Left ventricle myocardium superior (tissue), 1 donor: ENCODE data around the gene ABCB8. TPM values are rescaled to one million over a fixed set of nuclear protein-coding genes. Genes with fewer than 3 reads are reported as not detected.
"Not testable (repeated sequence)": the region's sequence is repeated elsewhere in the genome, so short reads cannot be mapped to it uniquely, and the experiment has no call there.

Experiments used
- ATAC-seq: fragments of 200-7000 bp; cut with Tn5 transposase; one replicate; pipeline ENCODE4 v1.9.1; 2020; ENCODE audit warnings: mild to moderate bottlenecking, moderate library complexity
- DNase-seq: peaks from one replicate; pipeline ENCODE4 v3.0.0-alpha.2; 2020
- intact Hi-C: fragments of 100-400 bp; cut with micrococcal nuclease; formaldehyde crosslinking; loops from one replicate; pipeline ENCODE4 v1.11.0; 2022
- total RNA-seq: library from RNA; stranded (reverse); fragmentation: NEBNext Ultra II Directional; extraction: Animal tissue kit (Norgen Biotek cat#: 25700); gene quantifications from one replicate; pipeline ENCODE4 v1.2.1, GENCODE V29; 2021
- donor health status: DM: no; HTN: yes; CAD: no; lungs with severe emphysema.

Gene ABCB8
- total RNA-seq, 1 donor from 2014 or later: 29.7 TPM

DNA sequence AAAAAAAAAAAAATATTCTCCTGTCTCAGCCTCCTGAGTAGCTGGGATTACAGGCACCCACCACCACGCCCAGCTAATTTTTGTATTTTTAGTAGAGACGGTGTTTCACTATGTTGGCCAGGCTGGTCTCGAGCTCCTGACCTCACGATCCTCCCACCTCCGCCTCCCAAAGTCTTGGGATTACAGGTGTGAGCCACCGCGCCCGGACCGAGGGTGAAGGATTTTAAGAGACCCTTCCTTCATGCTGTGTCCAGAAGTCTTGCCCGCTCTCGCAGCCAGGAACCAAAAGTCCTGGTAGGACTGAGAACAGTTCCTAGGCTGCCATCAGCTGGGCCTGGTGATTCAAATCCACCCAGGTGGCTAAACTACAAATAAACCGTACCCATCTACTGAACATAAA, 16.6 kb upstream of the ABCB8 start:
- DNase-seq, ATAC-seq, intact Hi-C loops: not testable (repeated sequence)

DNA sequence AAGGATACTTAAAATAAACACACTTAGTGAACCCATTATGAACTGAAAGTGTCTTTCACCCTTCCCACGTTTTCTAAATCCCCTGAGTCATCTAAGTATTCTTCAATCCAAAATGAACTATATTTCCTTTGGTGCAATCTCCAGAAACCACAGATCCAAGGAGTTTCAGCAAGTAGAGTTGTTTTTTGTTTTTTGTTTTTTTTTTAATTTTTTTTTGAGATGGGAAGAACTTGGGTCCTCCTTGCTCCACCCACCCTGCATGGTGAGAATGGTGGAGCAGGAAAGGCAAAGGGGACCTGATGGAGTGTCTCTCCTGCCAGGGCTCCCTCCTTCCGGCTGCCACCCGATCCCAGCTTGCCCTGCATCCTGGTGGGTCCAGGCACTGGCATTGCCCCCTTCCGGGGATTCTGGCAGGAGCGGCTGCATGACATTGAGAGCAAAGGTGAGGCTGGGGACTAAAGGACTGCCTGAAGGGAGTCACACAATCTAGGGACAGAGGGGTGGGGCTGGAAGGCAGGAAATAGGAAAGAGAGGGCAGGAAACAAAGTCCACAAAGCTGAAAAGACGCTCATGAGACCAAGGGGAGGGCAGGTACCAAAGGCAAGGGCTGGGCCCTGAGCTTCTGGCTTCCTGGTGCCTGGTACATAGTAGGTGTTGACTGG, 16.1 kb upstream of the ABCB8 start:
- ATAC-seq (no peak), DNase-seq (no peak)
- intact Hi-C loops: no loop called here

DNA sequence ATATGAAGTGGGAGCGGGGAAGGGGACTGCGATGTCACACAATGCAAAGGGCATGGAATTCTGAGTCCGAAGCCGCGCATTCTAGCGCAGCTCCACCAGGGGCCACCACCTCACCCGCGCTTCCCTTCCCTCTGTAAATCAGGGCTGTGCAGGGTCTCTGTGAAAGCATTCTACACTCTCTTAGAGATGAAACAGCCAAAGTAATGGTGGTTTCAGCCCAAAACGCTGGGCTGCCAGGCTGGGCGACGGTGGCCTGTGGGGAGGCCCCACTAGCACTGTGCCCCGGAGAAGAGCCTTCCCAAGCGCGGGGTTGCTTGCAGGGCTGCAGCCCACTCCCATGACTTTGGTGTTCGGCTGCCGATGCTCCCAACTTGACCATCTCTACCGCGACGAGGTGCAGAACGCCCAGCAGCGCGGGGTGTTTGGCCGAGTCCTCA, 15.3 kb upstream of the ABCB8 start:
- DNase-seq (no peak), ATAC-seq (peak; percentile 31)
- intact Hi-C loops: no loop called here

DNA sequence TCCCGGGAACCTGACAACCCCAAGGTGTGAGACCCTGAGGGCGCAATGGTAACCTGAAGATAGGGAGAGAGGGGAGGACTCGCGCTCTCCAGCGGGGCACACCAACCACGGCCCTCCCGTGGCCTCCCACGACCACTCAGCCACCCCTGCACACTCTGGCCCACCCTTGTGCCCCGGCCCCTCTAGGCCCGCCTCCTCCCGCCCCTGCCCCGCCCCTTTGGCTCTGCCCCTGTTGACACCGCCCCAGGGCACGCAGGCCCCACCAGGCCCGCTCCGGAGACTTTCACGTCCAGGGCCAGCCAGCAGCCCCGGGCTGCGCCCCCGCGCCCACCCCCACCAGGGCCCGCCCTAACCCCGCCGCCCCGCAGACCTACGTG, 14.9 kb upstream of the ABCB8 start:
- intact Hi-C loops: no loop called here
- DNase-seq: no peak
- ATAC-seq: peak; percentile 20

DNA sequence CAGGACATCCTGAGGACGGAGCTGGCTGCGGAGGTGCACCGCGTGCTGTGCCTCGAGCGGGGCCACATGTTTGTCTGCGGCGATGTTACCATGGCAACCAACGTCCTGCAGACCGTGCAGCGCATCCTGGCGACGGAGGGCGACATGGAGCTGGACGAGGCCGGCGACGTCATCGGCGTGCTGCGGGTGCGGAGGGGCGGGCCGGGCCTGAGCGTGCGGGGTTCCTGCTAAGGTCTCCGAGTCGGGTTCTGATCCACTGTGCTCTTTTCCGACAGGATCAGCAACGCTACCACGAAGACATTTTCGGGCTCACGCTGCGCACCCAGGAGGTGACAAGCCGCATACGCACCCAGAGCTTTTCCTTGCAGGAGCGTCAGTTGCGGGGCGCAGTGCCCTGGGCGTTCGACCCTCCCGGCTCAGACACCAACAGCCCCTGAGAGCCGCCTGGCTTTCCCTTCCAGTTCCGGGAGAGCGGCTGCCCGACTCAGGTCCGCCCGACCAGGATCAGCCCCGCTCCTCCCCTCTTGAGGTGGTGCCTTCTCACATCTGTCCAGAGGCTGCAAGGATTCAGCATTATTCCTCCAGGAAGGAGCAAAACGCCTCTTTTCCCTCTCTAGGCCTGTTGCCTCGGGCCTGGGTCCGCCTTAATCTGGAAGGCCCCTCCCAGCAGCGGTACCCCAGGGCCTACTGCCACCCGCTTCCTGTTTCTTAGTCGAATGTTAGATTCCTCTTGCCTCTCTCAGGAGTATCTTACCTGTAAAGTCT, 14.3 kb upstream of the ABCB8 start:
- intact Hi-C loops: no loop called here
- ATAC-seq: peak; percentile 33
- DNase-seq: peak; percentile 81

DNA sequence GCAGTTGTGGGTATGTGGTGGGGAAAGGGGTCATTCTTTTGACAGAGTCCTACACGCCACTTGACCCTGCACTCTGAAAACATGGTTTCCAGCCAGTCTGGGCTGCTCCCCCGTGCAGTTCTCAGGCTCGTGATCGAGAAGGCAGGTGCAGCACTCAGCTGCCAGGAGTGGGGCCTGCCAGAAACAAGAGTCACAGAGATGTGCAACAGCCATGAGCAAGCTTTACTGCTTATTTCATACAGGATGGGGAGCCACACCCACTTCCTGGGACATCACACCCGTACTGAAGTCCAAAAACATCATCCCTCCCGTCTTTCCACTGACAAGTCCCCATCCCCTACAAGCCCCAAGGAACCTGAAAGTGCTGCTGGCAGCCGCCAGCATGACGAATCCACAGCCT, 13.3 kb upstream of the ABCB8 start:
- no peak for DNase-seq
- no peak for ATAC-seq
- intact Hi-C loops: no loop called here

DNA sequence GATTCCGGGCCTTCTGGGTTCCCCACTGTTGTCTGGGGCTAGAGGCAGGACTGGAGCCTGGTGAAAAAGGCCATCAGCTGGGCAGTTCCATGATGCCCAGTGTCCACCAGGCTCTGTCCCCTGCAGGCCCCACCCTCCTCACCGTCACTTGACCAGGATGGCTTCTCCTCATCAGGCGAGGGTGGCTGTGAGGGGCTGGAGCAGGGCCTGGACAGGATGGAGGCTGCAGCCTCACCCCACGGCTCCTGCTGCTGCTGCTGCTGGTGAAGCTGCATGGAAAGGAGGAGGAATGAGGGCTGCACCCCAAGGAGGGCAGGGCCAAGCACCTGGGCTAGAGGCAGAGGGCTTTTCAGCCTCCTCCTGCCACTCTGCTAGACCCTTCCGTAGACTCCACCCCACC, 12.3 kb upstream of the ABCB8 start:
- DNase-seq (no peak), ATAC-seq (no peak)
- intact Hi-C loops: no loop called here

DNA sequence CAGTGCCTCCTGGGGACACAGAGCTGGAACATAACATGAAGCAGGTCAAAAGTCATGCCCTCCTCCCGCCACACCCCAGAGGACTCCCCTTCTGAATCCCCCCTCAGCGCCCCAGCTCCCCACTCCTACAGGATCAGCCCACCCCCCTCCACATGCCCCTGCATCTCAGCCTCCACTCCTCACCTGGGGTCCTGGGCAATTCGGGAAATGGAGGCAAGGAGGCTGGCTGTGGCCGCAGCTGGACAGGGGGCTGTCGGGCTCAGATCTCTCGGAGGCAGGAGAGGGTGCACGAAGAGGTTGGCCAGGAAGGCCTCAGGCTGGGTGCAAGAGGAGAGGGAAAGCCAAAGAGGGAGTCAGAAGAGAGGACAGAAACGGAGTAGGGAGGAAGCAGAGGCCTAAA, 11.7 kb upstream of the ABCB8 start:
- ATAC-seq: no peak
- no peak for DNase-seq
- intact Hi-C loops: no loop called here

DNA sequence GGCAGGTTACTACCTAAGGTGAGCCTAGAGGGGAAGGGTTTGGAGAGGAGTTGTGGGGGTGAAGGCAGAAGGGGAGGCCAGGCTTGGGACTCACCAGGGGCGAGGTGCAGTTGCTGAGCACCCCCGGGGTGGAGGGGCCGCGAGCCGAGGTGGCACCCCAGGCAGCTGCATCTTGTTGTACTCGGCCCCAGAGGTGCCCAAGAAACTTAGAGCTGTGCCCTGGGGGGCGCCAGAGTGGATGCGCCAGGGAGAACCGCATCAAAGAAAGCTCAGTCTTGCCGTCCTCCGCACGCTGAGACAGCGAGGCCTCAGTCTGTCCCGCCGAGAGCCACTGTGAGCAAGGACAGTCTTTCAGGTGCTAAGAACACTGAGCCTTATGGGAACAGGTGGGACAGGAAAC, 11.3 kb upstream of the ABCB8 start:
- ATAC-seq (no peak), DNase-seq (no peak)
- intact Hi-C loops: no loop called here

DNA sequence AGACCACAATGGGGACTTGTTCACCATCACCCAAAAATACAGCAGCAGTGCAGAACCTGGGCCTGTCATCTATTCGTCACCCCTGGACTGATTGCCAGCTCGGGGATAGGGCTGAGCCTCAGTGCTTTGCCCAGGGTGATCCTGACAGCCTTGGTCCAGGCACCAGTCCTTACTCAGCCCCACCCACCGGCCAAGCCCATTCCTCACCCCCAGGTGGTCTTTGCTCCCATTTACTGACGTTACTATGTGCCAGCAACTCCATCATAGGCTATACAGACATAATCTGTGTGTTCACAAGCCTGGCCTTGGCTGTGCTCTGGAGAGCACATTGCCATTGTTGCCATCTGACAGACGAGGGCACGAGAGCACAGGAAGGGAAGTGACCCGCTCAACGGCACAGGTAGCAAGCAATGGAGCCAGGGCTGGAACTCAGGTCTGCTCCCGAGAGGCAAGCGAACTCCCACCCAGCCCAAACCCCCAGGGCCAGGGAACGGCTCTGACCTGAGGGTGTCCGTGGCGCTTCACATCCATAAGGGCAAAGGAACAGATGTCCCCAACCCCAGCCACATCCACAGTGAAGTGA, 10.8 kb upstream of the ABCB8 start:
- ATAC-seq: no peak
- intact Hi-C loops: no loop called here
- DNase-seq: no peak

DNA sequence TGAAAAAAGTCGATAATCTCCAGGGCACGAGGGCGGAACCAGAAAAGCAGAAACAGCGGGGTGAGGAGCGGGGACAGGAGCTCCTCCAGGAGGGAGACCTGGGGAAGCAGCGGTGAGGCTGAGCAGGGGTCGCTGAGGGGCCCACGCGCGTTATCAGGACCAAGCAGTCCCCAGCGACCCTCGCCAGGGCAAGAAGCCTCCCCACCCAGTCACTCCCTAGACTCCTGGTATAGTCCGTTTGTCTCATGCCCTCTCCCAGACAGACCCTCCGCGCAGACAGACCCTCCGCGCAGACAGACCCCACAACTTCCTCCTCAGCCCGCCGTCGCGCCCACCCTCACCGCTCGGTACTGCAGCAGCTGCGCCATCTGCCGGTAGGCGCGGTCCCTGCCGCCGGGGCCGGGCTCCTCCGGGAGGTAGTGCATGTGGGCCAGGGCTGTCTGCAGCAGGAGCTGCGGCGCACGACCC, 10.3 kb upstream of the ABCB8 start:
- DNase-seq (peak; percentile 83), ATAC-seq (peak; percentile 75)
- intact Hi-C loops: no loop called here

DNA sequence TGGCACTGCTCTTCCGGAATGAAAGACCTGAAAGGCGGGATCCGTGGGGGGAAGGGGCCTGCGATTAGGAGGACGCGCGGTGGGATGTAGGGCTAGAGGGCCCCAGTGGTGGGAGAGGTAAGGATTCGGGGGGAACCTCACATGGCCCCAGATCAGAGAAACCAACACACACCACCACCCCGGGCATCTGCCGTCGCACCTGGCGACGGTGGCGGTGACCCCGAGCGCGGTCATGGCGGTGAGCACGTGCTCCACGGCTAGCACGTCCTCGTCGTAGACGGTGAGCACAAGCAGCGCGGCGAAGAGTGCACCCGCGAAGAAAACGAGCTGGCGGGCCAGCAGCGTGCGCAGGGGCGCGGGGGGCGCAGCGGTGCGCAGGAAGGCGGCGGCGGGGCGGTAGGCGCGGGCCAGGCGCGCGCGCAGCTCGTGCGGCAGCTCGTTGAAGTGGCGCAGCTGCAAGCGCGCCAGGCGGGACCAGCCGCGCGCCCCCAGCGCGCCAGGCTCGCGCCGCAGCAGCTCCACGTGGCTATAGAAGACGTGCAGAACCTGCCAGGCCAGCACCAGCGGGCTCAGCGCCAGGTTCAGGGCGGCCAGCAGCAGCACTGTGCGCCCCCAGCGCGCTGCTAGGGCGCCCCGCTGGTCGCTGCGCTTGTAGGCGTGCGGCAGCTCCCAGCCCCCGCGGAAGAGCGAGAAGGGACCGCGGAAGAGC, 9.7 kb upstream of the ABCB8 start:
- peak; percentile 30 for ATAC-seq
- intact Hi-C loops: no loop called here
- peak; percentile 57 for DNase-seq

DNA sequence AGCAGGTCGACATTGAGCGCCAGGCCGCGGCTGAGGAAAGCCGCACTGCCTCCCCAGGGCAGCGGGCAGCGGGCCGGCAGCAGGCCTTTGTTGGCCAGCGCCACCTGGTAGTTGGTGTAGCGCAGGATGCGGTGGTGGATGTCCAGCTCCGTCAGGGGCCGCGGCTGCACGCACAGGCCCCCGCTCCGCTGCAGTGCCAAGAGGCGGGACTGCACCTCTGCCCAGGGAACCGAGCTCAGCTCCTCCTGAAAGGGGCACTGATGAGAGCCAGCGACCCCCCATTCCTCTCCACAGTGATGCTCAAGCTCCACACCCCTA, 9.2 kb upstream of the ABCB8 start:
- intact Hi-C loops: no loop called here
- ATAC-seq: no peak
- DNase-seq: no peak

DNA sequence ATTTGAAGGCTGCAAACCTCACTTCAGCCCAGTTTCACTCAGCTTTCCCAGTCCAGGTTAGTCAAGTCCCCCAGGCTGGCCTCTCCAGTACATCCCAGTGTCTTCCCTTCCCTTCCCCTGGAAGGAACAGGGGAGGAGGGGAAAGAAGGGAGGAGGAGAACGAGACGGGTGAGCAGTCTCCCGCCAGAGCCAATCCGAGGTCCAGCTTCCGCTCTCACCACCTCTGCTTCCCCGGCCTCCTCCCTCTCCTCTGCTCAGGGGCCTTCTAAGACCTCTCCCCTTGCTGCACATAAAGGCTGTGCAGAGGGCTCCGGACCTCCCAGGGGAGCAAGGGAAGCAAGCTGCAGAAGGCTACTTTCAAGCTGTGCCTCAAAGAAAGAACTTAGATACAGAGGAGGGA, 8.0 kb upstream of the ABCB8 start:
- no peak for ATAC-seq
- no peak for DNase-seq
- intact Hi-C loops: no loop called here

DNA sequence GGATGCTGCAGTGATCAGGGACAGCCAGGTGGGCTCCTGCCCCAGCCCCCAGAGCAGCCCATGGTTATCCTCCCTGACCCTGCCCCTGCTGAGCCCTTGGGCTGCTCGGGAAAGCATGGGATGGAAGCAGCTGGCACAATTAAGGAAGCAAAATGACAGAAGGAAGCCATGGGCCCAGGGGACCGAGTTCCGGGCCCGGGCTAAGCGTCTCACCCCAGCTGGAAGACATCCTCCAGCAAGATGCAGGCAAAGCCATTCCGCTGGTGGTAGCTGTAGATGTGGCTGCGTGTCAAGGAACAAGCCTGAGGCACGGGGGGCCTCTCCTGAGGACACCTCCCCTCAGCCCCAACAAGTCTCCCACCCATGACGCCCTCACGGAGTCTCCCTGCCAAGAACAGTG, 5.0 kb upstream of the ABCB8 start:
- intact Hi-C loops: no loop called here
- ATAC-seq (no peak), DNase-seq (no peak)

DNA sequence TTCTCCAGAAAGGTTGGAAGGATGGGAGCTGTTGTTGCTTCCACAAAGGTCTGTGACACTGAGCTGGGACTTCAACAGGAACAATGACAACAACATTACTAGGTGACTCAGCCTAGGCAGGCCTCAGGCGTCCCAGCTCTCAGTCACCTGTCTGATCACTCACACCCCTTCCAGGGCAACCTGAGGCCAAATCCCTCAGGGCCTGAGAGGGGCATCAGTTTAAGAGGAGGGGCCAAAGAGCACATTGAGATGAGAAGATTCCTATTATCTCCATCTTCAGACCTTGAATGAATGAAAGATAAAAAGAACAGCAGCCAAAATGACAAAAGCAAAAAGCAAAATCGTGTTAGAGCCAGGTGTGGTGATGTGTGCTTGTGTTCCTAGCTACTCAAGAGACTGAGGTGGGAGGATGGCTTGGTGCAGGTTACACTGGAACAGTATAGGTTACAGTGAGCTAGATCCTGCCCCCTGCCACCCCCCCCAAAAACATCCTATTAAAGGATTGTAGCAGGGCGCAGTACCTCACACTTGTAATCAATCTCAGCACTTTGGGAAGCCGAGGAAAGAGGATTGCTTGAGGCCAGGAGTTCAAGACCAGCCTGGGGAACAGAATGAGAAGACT, 3.7 kb upstream of the ABCB8 start, which contains the start of gene ATG9B:
Gene ATG9B (minus strand): TSS at position 60 of the 622 bp plus-strand sequence. CDS start 71 bp downstream, outside the sequence.
- no peak for ATAC-seq
- DNase-seq: no peak
- intact Hi-C loops: no loop called here

DNA sequence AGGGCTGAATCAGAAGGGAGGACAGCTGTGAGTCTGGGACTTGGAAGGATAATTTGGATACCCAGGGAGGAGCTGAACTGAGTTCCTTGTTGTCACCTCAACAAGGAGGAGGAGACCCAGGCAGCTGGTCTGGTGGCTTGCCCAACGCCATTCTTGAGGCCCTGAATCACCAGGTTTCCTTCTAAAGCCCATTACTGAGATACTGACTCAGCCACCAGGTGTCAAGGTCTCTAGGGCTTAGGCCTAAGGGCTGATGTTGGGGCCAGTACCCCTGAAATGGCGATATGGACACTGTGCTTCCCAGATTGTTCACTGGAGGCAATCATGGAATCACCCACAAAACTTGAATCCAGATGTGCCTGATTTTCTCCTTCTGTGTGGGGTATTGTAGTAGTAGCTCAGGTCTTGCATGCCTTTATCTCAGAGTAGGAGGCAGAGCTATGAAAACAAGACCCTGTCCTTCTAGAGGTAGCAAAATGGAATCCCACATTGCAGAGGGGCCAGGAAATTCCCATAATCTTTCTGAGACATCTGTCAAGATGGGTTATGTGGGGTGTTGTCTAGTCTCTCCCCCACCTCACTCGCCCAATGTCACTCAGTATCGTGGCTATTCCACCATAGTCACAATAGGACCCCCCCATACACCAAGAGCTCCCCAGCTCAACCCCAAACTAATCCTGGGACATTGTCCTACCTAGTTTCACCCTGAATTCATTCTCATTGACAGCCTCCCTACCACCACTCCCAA, 2.2 kb upstream of the ABCB8 start:
- no peak for ATAC-seq
- intact Hi-C loops: no loop called here
- DNase-seq: no peak

DNA sequence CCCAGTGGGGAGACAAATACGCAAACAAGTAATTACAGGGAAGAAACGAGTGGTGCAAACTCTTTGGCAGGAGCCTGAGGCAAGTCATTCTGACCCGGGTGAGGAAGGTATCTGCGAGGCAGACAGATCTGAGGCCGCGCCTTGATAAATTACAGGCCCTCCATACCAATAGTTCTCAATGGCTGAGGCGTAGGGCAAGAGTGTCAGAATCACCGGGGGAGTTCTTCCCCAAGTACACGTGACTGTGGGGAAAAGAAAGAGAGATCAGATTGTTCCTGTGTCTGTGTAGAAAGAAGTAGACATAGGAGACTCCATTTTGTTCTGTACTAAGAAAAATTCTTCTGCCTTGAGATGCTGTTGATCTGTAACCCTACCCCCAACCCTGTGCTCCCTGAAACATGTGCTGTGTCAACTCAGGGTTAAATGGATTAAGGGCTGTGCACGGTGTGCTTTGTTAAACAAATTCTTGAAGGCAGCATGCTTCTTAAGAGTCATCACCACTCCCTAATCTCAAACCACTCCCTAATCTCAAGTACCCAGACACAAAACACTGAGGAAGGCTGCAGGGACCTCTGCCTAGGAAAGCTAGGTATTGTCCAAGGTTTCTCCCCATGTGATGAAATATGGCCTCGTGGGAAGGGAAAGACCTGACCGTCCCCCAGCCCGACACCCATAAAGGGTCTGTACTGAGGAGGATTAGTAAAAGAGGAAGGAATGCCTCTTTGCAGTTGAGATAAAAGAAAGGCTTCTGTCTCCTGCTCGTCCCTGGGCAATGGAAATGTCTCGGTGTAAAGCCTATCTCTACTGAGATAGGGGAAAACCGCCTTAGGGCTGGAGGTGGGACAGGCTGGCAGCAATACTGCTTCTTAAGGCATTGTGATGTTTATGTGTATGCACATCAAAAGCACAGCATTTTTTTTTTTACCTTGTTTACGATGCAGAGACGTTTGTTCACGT, 1.2 kb upstream of the ABCB8 start:
- DNase-seq, intact Hi-C loops, ATAC-seq: not testable (repeated sequence)
